A673 (cell line): ENCODE data around the gene ANKS1B.

Experiments
- EZH2 ChIP-seq: fragments of 200-600 bp; sonication (generic); IDR thresholded peaks from 2 replicates; pipeline ENCODE4 v1.6.1; 2017; ENCODE audit warnings: borderline replicate concordance, low read depth, mild to moderate bottlenecking, mixed read lengths, antibody characterized with exemption, low read length; ENCODE audit not compliant: poor library complexity, severe bottlenecking
- TF ChIP-seq, protein P1 (sequence below): fragments of 300-800, 200-600 bp; sonication (generic); conservative IDR thresholded peaks from 2 replicates; pipeline ENCODE4 v1.5.1; 2017; ENCODE audit warnings: low read depth, mild to moderate bottlenecking, antibody characterized with exemption, low read length, moderate library complexity, mixed read lengths

DNA sequence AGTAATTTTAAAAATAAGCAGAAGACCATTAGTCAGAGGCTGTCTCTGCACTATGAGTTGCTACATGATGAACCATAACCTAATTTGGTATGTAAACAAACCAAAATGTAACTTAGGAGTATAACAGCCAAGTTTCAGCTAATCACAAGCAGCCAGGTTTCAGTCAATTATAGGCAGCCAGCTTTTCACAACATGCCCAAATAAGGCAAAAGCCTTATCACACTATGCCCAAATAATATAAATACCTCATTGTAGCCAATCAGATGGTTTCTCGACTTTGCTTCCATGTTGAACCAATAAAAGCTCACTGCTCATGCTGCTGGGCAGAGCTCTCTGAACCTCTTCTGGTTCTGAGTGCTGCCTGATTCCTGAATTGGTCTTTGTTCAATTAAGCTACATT lies 298.6 kb downstream of the ANKS1B start:
- TF ChIP-seq EZH2, result no peak
- TF ChIP-seq, protein P1, sequence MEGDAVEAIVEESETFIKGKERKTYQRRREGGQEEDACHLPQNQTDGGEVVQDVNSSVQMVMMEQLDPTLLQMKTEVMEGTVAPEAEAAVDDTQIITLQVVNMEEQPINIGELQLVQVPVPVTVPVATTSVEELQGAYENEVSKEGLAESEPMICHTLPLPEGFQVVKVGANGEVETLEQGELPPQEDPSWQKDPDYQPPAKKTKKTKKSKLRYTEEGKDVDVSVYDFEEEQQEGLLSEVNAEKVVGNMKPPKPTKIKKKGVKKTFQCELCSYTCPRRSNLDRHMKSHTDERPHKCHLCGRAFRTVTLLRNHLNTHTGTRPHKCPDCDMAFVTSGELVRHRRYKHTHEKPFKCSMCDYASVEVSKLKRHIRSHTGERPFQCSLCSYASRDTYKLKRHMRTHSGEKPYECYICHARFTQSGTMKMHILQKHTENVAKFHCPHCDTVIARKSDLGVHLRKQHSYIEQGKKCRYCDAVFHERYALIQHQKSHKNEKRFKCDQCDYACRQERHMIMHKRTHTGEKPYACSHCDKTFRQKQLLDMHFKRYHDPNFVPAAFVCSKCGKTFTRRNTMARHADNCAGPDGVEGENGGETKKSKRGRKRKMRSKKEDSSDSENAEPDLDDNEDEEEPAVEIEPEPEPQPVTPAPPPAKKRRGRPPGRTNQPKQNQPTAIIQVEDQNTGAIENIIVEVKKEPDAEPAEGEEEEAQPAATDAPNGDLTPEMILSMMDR, result no peak
